GM12878 (cell line): ENCODE measurements around the gene GDI2. TPM values are rescaled to one million over a fixed set of nuclear protein-coding genes. Genes with fewer than 3 reads are reported as not detected.

Experiments
- ATAC-seq: fragments of 200-7000 bp; cut with Tn5 transposase; 3 replicates; pipeline ENCODE4 v1.9.1; 2020; ENCODE audit warnings: mild to moderate bottlenecking, moderate library complexity
- BruUV-seq: library from RNA; stranded (reverse); fragments of 400-500 nt; replicated peaks from 2 replicates; lab custom pipeline; 2021; lab: Mats Ljungman, UMichigan
- CTCF ChIA-PET: fragments of 300-600 bp; sonication (Branson Sonifier 250); formaldehyde crosslinking; extraction: SDS; loops from one replicate; lab custom pipeline; 2021; ENCODE audit warnings: inconsistent platforms; lab: Yijun Ruan, JAX
- POLR2A ChIA-PET: fragments of 350-600 bp; formaldehyde crosslinking; extraction: SDS; loops from one replicate; lab custom pipeline; 2021; ENCODE audit warnings: inconsistent platforms; lab: Charles Lee
- RAD21 ChIA-PET: fragments of 300-600 bp; sonication (Branson Sonifier 250); formaldehyde crosslinking; loops from one replicate; lab custom pipeline; 2023; ENCODE audit warnings: antibody characterized with exemption; ENCODE audit not compliant: unreplicated experiment; lab: Charles Lee
- SMC1A ChIA-PET: fragments of 300-600 bp; sonication (Branson Sonifier 250); formaldehyde crosslinking; loops from one replicate; lab custom pipeline; 2023; ENCODE audit not compliant: unreplicated experiment, uncharacterized antibody; lab: Charles Lee
- DNase-seq: peaks from one replicate; pipeline ENCODE4 v3.0.0-alpha.2; 2011; ENCODE audit warnings: low read depth, low spot score
- FAIRE-seq: peaks from 3 replicates; lab custom pipeline; 2011; peaks lifted over from hg19 to GRCh38; lab: Jason Lieb, UNC
- H2AFZ ChIP-seq: 2 replicates; pipeline ENCODE4 v1.6.0; 2011; ENCODE audit warnings: low read depth, low read length, control low read depth; ENCODE audit not compliant: control insufficient read depth
- H3K27ac ChIP-seq: 2 replicates; pipeline ENCODE4 v1.5.1; 2011; ENCODE audit warnings: control low read depth; ENCODE audit not compliant: control insufficient read depth, insufficient read depth
- H3K27me3 ChIP-seq, 2 experiments: replicated peaks in 1 of 2; 2 replicates each; pipeline versions ENCODE4 v1.6.0 to v1.6.1; 2011; ENCODE audit warnings: low read length in 1 of 2; ENCODE audit not compliant: control insufficient read depth in 2 of 2, insufficient read depth in 2 of 2
- H3K36me3 ChIP-seq, 2 experiments: 2 replicates each; pipeline ENCODE4 v1.5.1; 2011; ENCODE audit warnings: low read length in 1 of 2; ENCODE audit not compliant: control insufficient read depth in 2 of 2, insufficient read depth in 2 of 2
- H3K4me1 ChIP-seq: 2 replicates; pipeline ENCODE4 v1.6.1; 2011; ENCODE audit warnings: mild to moderate bottlenecking, low read length, moderate library complexity, mixed read lengths; ENCODE audit not compliant: control insufficient read depth, insufficient read depth
- H3K4me2 ChIP-seq: 2 replicates; pipeline ENCODE4 v1.6.0; 2011; ENCODE audit warnings: control low read depth; ENCODE audit not compliant: control insufficient read depth, insufficient read depth
- H3K4me3 ChIP-seq: fragments of 200-600 bp; sonication (generic); 2 replicates; pipeline ENCODE4 v1.5.1; 2016
- H3K79me2 ChIP-seq: 2 replicates; pipeline ENCODE4 v1.6.0; 2011; ENCODE audit warnings: low read length; ENCODE audit not compliant: control insufficient read depth, insufficient read depth
- H3K9ac ChIP-seq: 2 replicates; pipeline ENCODE4 v1.8.0; 2011; ENCODE audit warnings: low read length, control low read depth, mixed read lengths; ENCODE audit not compliant: control insufficient read depth, insufficient read depth
- H3K9me3 ChIP-seq: replicated peaks from 3 replicates; pipeline ENCODE4 v1.5.1; 2011; ENCODE audit warnings: mild to moderate bottlenecking, low read length; ENCODE audit not compliant: control insufficient read depth, insufficient read depth
- H4K20me1 ChIP-seq: 2 replicates; pipeline ENCODE4 v1.6.0; 2011; ENCODE audit not compliant: control insufficient read depth, insufficient read depth
- CHD4 ChIP-seq: fragments of 200-600 bp; sonication (generic); IDR thresholded peaks from 2 replicates; pipeline ENCODE4 v1.6.1; 2016; ENCODE audit warnings: mild to moderate bottlenecking
- ESRRA ChIP-seq: IDR thresholded peaks from 2 replicates; pipeline ENCODE4 v1.6.1; 2012; ENCODE audit warnings: mild to moderate bottlenecking, low read length, improper control_type of control experiment
- NBN ChIP-seq: fragments of 450-650 bp; IDR thresholded peaks from 2 replicates; pipeline ENCODE4 v1.6.1; 2016
- NFYB ChIP-seq: IDR thresholded peaks from 2 replicates; pipeline ENCODE4 v1.6.1; 2011; ENCODE audit warnings: low read depth, mild to moderate bottlenecking, low read length, improper control_type of control experiment, moderate library complexity; ENCODE audit not compliant: insufficient read depth
- SMC3 ChIP-seq: IDR thresholded peaks from 2 replicates; pipeline ENCODE4 v1.6.1; 2011; ENCODE audit warnings: low read length, improper control_type of control experiment, borderline replicate concordance
- TCF12 ChIP-seq: IDR thresholded peaks from 2 replicates; pipeline ENCODE4 v1.6.1; 2011; ENCODE audit warnings: low read depth, mild to moderate bottlenecking, low read length
- WGBS: methylation state at CpG from one replicate; pipeline ENCODE4 v1.1.6; 2016; ENCODE audit warnings: low lambda C conversion rate; ENCODE audit not compliant: insufficient replicate concordance, insufficient coverage; ENCODE audit errors: missing lambda C conversion rate; 5-methylcytosine and 5-hydroxymethylcytosine counted together
- in situ Hi-C: fragments of 300-500 bp; cut with MboI; formaldehyde crosslinking; loops from 9 replicates; pipeline ENCODE4 v1.14.3; 2018; ENCODE audit warnings: mixed read lengths
- intact Hi-C: fragments of 100-400 bp; cut with micrococcal nuclease; formaldehyde crosslinking; loops from one replicate; pipeline ENCODE4 v1.14.2; 2022; ENCODE audit not compliant: unreplicated experiment
- polyA plus RNA-seq, 11 experiments: library from polyadenylated mRNA; depleted of rRNA in 4 of 11; unstranded in 6 of 11; stranded (reverse) in 5 of 11; fragments of >200 nt; fragmentation: Nextera tagmentation in 4 of 11; fragmentation: Illumina TruSeq in 1 of 11; extraction: Ambion mirVana in 4 of 11; extraction: Trizol in 1 of 11; gene quantifications; 1 replicate in 1 of 11; 2 replicates in 10 of 11; pipeline versions ENCODE4 v1.2.1 to v1.2.3, GENCODE V29; 2011 to 2016; ENCODE audit warnings: inconsistent platforms in 2 of 11, missing spikeins in 2 of 11, low read depth in 1 of 11
- total RNA-seq, 4 experiments: library from RNA; depleted of rRNA in 3 of 4; stranded (reverse); fragments of >200 nt in 3 of 4; fragmentation: Illumina TruSeq in 1 of 4; extraction: Trizol in 1 of 4; gene quantifications; 2 replicates each; pipeline versions ENCODE4 v1.2.1 to v1.2.3, GENCODE V29; 2013 to 2021
- TF ChIP-seq, protein P1 (sequence below): IDR thresholded peaks from 2 replicates; pipeline ENCODE4 v1.6.1; 2011; ENCODE audit warnings: low read depth, low read length, improper control_type of control experiment, borderline replicate concordance
- TF ChIP-seq, protein P2 (sequence below): fragments of 450-650 bp; IDR thresholded peaks from 2 replicates; pipeline ENCODE4 v1.6.1; 2016; ENCODE audit warnings: mild to moderate bottlenecking

GDI2 gene
- total and polyA plus RNA-seq, 10 of the 15 experiments (the other 5 are each of a cell fraction or from before 2014, with no cell fraction given) = 261 to 395 (median 276) TPM

DNA sequence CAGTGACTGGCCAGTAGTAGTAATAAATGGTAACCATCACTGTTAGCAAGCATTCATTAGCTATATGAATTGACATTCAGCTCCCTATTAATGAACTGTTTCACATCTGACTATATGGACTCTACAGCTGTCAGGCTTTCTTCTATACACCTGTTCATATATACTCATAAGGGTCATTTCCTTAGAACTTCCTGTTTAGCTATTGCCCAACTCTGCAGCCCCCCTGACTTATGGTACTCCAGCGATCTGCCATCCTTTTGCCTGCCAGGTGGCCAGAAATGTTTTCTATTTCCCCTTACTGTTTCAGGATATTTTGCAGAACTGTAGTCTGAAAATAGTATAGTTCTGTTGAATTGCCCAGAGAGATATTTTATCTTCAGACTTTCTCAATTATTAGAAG lies 72.0 kb downstream of the GDI2 start:
- in situ Hi-C loops (no loop called here), intact Hi-C loops (no loop called here)
- H3K4me1 ChIP-seq = no peaks in the 10 kb centered on the region
- H3K4me2 ChIP-seq = no peak overlapping the region
- no peaks in the 10 kb centered on the region for H3K79me2 ChIP-seq
- peaks cover 5 to 23% of the 10 kb centered on the region in 2 experiments for H3K36me3 ChIP-seq
- H3K27ac ChIP-seq = no peak overlapping the region
- H3K9ac ChIP-seq = no peak overlapping the region
- H3K9me3 ChIP-seq = no peaks in the 10 kb centered on the region
- ChIA-PET CTCF (interaction anchor here (1.5 kb wide), 1 partner anchor 53 kb away, joined by 3 read pairs; no protein-coding TSS in a partner anchor), RAD21 (no interaction called here), POLR2A (no interaction called here), SMC1A (interaction anchor here (0.9 to 1.4 kb wide), 3 partner anchors 14 to 49 kb away, joined by 3 read pairs; no protein-coding TSS in a partner anchor)
- no peak for DNase-seq
- no peaks in the 10 kb centered on the region for H4K20me1 ChIP-seq
- no peak overlapping the region for H2AFZ ChIP-seq
- BruUV-seq = no TSS peak
- H3K4me3 ChIP-seq = no peak overlapping the region
- 0% methylated on average over 1 of the region's 1 CpG for WGBS
- TF ChIP-seq NFYB = no peak
- TF ChIP-seq, protein P1, sequence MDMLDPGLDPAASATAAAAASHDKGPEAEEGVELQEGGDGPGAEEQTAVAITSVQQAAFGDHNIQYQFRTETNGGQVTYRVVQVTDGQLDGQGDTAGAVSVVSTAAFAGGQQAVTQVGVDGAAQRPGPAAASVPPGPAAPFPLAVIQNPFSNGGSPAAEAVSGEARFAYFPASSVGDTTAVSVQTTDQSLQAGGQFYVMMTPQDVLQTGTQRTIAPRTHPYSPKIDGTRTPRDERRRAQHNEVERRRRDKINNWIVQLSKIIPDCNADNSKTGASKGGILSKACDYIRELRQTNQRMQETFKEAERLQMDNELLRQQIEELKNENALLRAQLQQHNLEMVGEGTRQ = no peak
- TF ChIP-seq ESRRA = no peak
- TF ChIP-seq, protein P2, sequence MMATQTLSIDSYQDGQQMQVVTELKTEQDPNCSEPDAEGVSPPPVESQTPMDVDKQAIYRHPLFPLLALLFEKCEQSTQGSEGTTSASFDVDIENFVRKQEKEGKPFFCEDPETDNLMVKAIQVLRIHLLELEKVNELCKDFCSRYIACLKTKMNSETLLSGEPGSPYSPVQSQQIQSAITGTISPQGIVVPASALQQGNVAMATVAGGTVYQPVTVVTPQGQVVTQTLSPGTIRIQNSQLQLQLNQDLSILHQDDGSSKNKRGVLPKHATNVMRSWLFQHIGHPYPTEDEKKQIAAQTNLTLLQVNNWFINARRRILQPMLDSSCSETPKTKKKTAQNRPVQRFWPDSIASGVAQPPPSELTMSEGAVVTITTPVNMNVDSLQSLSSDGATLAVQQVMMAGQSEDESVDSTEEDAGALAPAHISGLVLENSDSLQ = no peak
- no peak for TF ChIP-seq NBN
- no peak for TF ChIP-seq TCF12
- no peak for TF ChIP-seq SMC3
- TF ChIP-seq CHD4 = no peak
- no peak for FAIRE-seq
- no peaks in the 10 kb centered on the region for H3K27me3 ChIP-seq
- ATAC-seq = no peak
